Hepatocyte (in vitro differentiated cells): ENCODE results near the gene KASH5.

Source experiments
- EZH2 ChIP-seq: fragments of 200-600 bp; sonication (generic); IDR thresholded peaks from 2 replicates; pipeline ENCODE4 v1.6.1; 2016; ENCODE audit warnings: antibody characterized with exemption, mild to moderate bottlenecking, borderline replicate concordance
- TF ChIP-seq, protein P1 (sequence below): fragments of 200-600 bp; sonication (generic); IDR thresholded peaks from 2 replicates; pipeline ENCODE4 v1.5.1; 2016; ENCODE audit warnings: antibody characterized with exemption, mild to moderate bottlenecking; ENCODE audit not compliant: poor library complexity

DNA sequence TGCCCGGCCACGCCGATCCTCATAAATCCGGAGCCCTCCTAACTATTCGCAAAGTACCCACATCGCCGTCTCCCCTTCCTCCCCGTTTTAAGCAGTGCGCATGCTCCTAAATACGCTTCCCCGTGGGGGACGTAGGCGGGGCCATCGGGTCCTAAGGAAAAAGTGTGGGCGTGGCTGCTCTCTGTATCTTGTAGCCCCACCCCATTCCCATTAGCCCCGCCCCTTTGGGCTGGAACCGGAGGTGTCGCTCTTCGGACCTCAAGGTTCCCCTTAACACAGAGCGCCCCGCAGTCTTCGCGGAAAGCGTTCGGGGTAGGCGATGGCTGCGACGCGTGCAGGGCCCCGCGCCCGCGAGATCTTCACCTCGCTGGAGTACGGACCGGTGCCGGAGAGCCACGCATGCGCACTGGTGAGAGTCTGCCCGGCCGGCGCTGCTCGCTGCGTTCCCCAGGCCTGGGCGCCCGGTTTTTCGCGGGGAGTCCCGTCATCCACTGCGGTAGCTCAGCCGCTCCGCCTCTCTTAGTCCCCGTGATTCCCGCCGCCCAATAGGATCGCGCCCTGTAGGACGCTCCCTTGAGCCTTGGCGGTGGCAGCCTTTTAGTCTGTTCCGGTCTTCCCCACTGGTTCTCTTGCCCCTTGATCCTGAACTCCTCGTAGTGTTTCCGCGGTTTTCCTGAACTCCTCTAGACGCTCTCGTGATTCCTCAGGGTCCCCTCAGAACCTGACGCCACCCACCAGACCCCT, 65.1 kb downstream of the KASH5 start, which contains the start of gene ALDH16A1:
- TF ChIP-seq, protein P1, sequence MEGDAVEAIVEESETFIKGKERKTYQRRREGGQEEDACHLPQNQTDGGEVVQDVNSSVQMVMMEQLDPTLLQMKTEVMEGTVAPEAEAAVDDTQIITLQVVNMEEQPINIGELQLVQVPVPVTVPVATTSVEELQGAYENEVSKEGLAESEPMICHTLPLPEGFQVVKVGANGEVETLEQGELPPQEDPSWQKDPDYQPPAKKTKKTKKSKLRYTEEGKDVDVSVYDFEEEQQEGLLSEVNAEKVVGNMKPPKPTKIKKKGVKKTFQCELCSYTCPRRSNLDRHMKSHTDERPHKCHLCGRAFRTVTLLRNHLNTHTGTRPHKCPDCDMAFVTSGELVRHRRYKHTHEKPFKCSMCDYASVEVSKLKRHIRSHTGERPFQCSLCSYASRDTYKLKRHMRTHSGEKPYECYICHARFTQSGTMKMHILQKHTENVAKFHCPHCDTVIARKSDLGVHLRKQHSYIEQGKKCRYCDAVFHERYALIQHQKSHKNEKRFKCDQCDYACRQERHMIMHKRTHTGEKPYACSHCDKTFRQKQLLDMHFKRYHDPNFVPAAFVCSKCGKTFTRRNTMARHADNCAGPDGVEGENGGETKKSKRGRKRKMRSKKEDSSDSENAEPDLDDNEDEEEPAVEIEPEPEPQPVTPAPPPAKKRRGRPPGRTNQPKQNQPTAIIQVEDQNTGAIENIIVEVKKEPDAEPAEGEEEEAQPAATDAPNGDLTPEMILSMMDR = no peak
- TF ChIP-seq EZH2 = no peak
